SK-N-MC (cell line): ENCODE results near the gene FAM111B.
"Not testable (repeated sequence)": the region's sequence is repeated elsewhere in the genome, so short reads cannot be mapped to it uniquely, and the experiment has no call there.

Experiments used
- EZH2 ChIP-seq: fragments of 200-600 bp; sonication (generic); IDR thresholded peaks from one replicate; pipeline ENCODE4 v1.6.1; 2017; ENCODE audit warnings: antibody characterized with exemption
- POLR2AphosphoS5 ChIP-seq: IDR thresholded peaks from 2 replicates; pipeline ENCODE4 v1.6.1; 2012; ENCODE audit warnings: mild to moderate bottlenecking, low read depth, low read length, borderline replicate concordance

- not testable (repeated sequence) for TF ChIP-seq POLR2AphosphoS5, EZH2
Measured at GRCh38 chr11:59058120-59059033, 48.7 kb upstream of the FAM111B start.
